HL-60 (cell line): ENCODE measurements around the gene IL32.

Source experiments
- DNase-seq, 2 experiments: peaks; one replicate each; pipeline ENCODE4 v3.0.0-alpha.2; 2010 to 2020; ENCODE audit warnings: low read depth in 1 of 2, low spot score in 1 of 2
- H3K27ac ChIP-seq: fragments of 250-450 bp; sonication (Bioruptor Pico); replicated peaks from 2 replicates; pipeline ENCODE4 v1.5.1; 2020; ENCODE audit warnings: mild to moderate bottlenecking, moderate library complexity
- H3K27me3 ChIP-seq: fragments of 250-450 bp; sonication (Bioruptor Pico); 2 replicates; pipeline ENCODE4 v1.5.1; 2021; ENCODE audit warnings: mild to moderate bottlenecking, moderate library complexity; ENCODE audit not compliant: insufficient read depth, poor library complexity, severe bottlenecking
- H3K4me3 ChIP-seq: replicated peaks from 2 replicates; pipeline ENCODE4 v1.5.1; 2011; ENCODE audit warnings: mild to moderate bottlenecking, control low read depth, low read length; ENCODE audit not compliant: insufficient read depth
- GABPA ChIP-seq: IDR thresholded peaks from 2 replicates; pipeline ENCODE4 v1.6.1; 2012; ENCODE audit warnings: low read depth
- POLR2AphosphoS5 ChIP-seq: IDR thresholded peaks from 2 replicates; pipeline ENCODE4 v1.6.1; 2012; ENCODE audit warnings: low read depth
- SPI1 ChIP-seq: IDR thresholded peaks from 2 replicates; pipeline ENCODE4 v1.6.1; 2012; ENCODE audit warnings: low read depth, mild to moderate bottlenecking, borderline replicate concordance
- TF ChIP-seq, protein P1 (sequence below): IDR thresholded peaks from one replicate; pipeline ENCODE4 v1.5.1; 2011; ENCODE audit warnings: low read length, control low read depth, inconsistent platforms; ENCODE audit not compliant: insufficient read depth
- TF ChIP-seq, protein P2 (sequence below): IDR thresholded peaks from 2 replicates; pipeline ENCODE4 v1.6.1; 2012; ENCODE audit warnings: low read depth; ENCODE audit not compliant: insufficient replicate concordance

The IL32 gene

DNA sequence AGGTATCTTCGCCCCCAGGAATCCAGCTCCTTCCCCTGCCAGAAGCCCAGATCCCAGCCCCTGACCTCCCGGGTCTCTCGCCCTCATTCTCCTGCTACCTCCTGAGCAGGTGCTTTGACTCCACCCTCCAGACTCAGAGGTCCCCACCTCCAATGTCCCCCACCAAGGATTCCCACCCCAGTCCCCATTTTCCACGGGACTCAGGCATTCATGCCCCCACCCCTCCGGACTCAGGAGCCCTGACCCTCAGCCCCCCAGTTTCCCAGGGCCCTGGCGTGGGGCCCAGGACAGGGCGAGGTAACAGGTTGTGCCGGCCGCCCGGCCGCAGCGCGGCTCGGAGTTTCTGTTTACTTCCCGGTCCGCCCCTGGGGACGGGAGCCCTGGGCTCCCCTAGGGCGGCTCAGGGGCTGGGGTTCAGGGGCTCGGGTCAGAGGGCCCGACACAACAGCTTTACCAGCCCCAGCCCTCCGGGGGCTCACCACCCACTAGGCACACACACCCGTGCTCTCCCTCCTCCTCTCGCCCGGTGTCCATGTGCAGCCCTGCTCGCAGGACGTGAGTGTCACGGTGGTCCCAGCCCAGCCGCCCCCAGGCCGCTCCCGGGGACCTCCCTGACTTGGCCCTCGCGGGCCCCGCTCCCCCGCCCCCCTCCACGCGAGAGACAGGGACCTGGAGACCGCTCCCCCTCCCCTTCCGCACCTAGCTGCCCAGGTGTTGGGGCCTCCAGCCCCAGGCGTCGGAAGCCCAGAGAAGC lies 29.3 kb upstream of the IL32 start:
- no peak overlapping the region for H3K4me3 ChIP-seq
- H3K27ac ChIP-seq, result no peak overlapping the region
- no peak for DNase-seq
- TF ChIP-seq GABPA, result no peak
- H3K27me3 ChIP-seq, result peaks cover 51% of the 10 kb centered on the region

DNA sequence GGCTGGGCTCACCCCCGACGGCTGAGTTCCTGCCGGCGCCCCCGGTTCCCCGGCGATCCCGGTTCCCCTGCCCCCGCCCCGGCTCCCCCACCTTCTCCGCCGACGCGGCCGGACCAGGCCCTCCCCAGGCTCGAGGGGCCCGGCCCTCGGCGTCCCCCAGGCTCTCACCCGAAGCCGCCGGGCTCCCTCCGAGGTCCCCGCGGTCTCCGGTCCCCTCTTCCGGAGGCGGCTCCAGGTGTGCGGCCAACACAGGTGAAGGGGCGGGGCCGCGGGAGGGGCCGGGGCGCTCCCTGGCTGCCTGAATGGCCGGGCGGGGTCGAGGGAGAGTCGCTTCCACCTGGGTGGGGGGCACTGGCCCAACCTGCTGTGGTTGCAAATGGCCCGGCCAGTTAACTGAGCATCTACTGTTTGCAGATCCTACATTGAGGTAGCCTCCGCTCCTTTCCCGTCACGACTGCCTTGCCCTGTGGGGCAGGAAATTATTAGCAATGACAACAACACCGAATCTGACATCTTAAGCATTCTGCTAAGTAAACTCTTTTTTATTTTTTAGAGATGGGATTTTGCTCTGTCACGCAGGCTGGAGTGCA lies 28.6 kb upstream of the IL32 start, which contains the start of gene BICDL2:
BICDL2 (minus strand) TSS at position 219 of the 590 bp plus-strand sequence. CDS start 1,448 bp downstream, outside the sequence.
- TF ChIP-seq, protein P1, sequence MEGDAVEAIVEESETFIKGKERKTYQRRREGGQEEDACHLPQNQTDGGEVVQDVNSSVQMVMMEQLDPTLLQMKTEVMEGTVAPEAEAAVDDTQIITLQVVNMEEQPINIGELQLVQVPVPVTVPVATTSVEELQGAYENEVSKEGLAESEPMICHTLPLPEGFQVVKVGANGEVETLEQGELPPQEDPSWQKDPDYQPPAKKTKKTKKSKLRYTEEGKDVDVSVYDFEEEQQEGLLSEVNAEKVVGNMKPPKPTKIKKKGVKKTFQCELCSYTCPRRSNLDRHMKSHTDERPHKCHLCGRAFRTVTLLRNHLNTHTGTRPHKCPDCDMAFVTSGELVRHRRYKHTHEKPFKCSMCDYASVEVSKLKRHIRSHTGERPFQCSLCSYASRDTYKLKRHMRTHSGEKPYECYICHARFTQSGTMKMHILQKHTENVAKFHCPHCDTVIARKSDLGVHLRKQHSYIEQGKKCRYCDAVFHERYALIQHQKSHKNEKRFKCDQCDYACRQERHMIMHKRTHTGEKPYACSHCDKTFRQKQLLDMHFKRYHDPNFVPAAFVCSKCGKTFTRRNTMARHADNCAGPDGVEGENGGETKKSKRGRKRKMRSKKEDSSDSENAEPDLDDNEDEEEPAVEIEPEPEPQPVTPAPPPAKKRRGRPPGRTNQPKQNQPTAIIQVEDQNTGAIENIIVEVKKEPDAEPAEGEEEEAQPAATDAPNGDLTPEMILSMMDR, result no peak
- TF ChIP-seq POLR2AphosphoS5 (no peak), GABPA (no peak)
- TF ChIP-seq, protein P2, sequence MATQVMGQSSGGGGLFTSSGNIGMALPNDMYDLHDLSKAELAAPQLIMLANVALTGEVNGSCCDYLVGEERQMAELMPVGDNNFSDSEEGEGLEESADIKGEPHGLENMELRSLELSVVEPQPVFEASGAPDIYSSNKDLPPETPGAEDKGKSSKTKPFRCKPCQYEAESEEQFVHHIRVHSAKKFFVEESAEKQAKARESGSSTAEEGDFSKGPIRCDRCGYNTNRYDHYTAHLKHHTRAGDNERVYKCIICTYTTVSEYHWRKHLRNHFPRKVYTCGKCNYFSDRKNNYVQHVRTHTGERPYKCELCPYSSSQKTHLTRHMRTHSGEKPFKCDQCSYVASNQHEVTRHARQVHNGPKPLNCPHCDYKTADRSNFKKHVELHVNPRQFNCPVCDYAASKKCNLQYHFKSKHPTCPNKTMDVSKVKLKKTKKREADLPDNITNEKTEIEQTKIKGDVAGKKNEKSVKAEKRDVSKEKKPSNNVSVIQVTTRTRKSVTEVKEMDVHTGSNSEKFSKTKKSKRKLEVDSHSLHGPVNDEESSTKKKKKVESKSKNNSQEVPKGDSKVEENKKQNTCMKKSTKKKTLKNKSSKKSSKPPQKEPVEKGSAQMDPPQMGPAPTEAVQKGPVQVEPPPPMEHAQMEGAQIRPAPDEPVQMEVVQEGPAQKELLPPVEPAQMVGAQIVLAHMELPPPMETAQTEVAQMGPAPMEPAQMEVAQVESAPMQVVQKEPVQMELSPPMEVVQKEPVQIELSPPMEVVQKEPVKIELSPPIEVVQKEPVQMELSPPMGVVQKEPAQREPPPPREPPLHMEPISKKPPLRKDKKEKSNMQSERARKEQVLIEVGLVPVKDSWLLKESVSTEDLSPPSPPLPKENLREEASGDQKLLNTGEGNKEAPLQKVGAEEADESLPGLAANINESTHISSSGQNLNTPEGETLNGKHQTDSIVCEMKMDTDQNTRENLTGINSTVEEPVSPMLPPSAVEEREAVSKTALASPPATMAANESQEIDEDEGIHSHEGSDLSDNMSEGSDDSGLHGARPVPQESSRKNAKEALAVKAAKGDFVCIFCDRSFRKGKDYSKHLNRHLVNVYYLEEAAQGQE, result no peak
- H3K4me3 ChIP-seq, result no peak within 1 kb of the TSS
- peaks cover 51% of the 10 kb centered on the region for H3K27me3 ChIP-seq
- DNase-seq, result no peak
- H3K27ac ChIP-seq, result no peak within 1 kb of the TSS

DNA sequence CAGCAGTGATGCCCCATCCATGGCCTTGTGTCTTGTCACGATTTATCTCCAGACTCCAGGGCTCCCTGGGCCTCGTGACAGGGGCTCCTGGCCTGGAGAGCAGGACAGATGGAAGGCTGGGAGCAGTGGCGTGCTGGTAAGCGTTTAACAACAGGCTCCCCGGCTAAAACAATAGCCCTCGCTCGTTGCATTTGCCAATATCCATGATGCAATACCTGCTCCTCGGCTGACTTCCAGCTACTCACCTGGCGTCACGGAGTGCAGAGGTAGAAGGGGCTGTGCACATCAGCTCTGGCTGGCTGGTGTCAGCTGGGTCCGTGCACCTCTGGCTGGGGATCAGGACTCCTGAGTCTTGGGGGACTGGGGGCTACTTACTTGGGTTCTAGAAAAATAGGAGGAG lies 27.2 kb upstream of the IL32 start:
- peak in 1 of 2 experiments; percentile 50 for DNase-seq
- no peak overlapping the region for H3K4me3 ChIP-seq
- H3K27me3 ChIP-seq, result peaks cover 41% of the 10 kb centered on the region
- TF ChIP-seq, protein P2, result no peak
- no peak for TF ChIP-seq POLR2AphosphoS5
- TF ChIP-seq SPI1, result no peak
- H3K27ac ChIP-seq, result no peak overlapping the region

DNA sequence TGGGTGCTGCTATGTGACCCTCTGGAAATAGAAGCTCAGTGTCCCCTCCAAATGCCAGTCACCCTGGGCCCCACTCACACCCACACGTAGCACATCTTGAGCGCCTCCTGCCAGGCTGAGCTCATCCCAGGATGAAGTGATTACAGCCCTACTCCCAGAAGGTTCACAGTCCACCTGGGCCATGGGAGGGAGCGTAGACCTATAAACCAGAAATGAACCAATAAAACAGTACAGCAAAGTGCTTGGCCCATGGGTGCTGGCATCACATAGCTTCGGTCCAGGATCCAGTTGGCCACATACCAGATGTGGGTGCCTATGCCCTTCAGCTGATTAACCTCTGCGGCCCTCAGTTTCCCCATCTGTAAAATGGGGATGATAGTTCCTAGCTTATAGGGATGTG lies 26.5 kb upstream of the IL32 start:
- peaks cover 35% of the 10 kb centered on the region for H3K27me3 ChIP-seq
- no peak overlapping the region for H3K4me3 ChIP-seq
- no peak overlapping the region for H3K27ac ChIP-seq
- TF ChIP-seq POLR2AphosphoS5 (no peak), GABPA (no peak), SPI1 (no peak)
- TF ChIP-seq, protein P2, result no peak
- TF ChIP-seq, protein P1, result no peak
- DNase-seq, result no peak
